Activated CD8-positive, alpha-beta T cell treated with anti-CD3 and anti-CD28 coated beads for 36 hours (primary cell): ENCODE measurements around the gene PLPPR4. TPM values are rescaled to one million over a fixed set of nuclear protein-coding genes. Genes with fewer than 3 reads are reported as not detected.

ENCODE experiments used
- ATAC-seq: fragments of 200-7000 bp; cut with Tn5 transposase; one replicate; pipeline ENCODE4 v1.10.0; 2021; ENCODE audit warnings: mild to moderate bottlenecking, moderate library complexity
- CTCF ChIA-PET: fragments of 350-600 bp; sonication (Branson Sonifier 250); formaldehyde crosslinking; loops from one replicate; lab custom pipeline; 2021; ENCODE audit warnings: antibody characterized with exemption; lab: Charles Lee
- POLR2A ChIA-PET: fragments of 350-600 bp; sonication (Branson Sonifier 250); formaldehyde crosslinking; loops from one replicate; lab custom pipeline; 2021; ENCODE audit warnings: antibody characterized with exemption; lab: Charles Lee
- DNase-seq: peaks from one replicate; pipeline ENCODE4 v3.0.0-alpha.2; 2020
- H3K27ac Mint-ChIP-seq: one replicate; pipeline ENCODE4 v1.8.0; 2021; ENCODE audit warnings: mild to moderate bottlenecking, mixed read lengths
- H3K27me3 Mint-ChIP-seq: one replicate; pipeline ENCODE4 v1.8.0; 2021; ENCODE audit warnings: mixed read lengths
- H3K36me3 Mint-ChIP-seq: one replicate; pipeline ENCODE4 v1.8.0; 2021; ENCODE audit warnings: low read depth, mixed read lengths
- H3K4me1 Mint-ChIP-seq: one replicate; pipeline ENCODE4 v1.8.0; 2021; ENCODE audit warnings: low read depth, mixed read lengths
- H3K4me3 Mint-ChIP-seq: one replicate; pipeline ENCODE4 v1.8.0; 2021; ENCODE audit warnings: mild to moderate bottlenecking, moderate library complexity, mixed read lengths
- H3K9me3 Mint-ChIP-seq: one replicate; pipeline ENCODE4 v1.8.0; 2021; ENCODE audit warnings: mixed read lengths
- CTCF ChIP-seq: fragments of 200-600 bp; IDR thresholded peaks from one replicate; pipeline ENCODE4 v1.8.0; 2022; ENCODE audit warnings: antibody characterized with exemption, mild to moderate bottlenecking
- intact Hi-C: fragments of 100-400 bp; cut with micrococcal nuclease; formaldehyde crosslinking; loops from one replicate; pipeline ENCODE4 v1.10.0; 2022
- total RNA-seq, 2 experiments: library from RNA; stranded (reverse); gene quantifications; one replicate each; pipeline ENCODE4 v1.2.3, GENCODE V29; 2021

Gene PLPPR4
- total RNA-seq, 2 experiments from 2014 or later: not detected

DNA sequence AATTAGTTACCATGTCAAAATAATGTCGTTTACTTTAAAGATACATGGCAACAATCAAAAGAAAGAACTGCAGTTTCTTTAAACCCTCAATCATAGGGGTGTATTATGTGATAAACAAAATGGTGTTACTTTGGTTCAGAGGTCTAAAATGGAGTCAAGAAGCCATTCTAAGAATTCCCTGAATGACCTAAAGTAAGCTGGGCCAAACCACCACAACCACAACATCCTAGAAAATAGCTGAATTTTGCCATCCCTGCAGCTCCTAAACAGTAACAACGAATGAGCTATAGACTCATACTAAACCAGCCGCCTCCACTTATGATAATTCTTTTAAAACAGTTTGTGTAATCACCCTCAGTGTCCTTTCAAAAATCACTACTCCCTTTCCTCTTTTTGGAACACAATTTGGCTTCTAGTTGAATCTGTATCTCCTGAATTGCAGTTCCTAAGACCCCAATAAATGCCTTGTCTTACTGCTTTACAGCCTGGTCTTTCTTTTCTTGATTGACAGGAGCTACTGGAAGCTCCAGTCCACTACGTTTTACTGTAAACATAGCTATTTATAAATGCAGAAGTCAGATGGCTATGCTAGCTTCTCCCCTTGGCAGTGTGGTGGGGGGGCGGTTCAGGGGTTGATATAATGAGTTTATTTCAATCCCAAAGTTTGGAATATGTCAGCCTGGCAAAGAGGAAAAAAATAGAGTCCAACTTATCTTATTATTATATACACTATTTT is 84.3 kb downstream of the PLPPR4 start:
- CTCF ChIA-PET: no interaction called here

DNA sequence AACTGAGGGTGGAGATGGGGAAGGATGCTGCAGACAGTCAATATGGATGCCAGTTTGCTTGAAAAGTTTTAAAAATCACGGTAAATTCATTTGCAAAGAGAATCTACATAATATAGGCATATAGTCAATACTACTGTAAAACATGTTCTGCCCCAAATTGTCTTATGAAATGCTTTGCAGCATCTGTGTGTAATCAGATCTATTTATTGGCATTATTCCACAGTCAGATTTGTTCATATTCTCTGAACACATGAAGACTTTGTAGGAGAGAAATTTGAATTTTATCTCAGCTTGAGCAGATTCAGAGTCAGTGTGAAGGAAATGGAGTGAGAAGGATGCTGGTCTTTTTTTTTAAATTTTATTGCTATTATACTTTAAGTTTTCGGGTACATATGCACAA is 88.5 kb downstream of the PLPPR4 start:
- ATAC-seq: no peak
- CTCF ChIA-PET: no interaction called here
- intact Hi-C loops: no loop called here
- no peaks in the 10 kb centered on the region for H3K4me1 Mint-ChIP-seq
- H3K9me3 Mint-ChIP-seq: peaks cover 2% of the 10 kb centered on the region
- H3K27ac Mint-ChIP-seq: no peak overlapping the region
- H3K27me3 Mint-ChIP-seq: no peaks in the 10 kb centered on the region
- DNase-seq: no peak
- POLR2A ChIA-PET: no interaction called here
- H3K4me3 Mint-ChIP-seq: no peak overlapping the region
- H3K36me3 Mint-ChIP-seq: no peaks in the 10 kb centered on the region
- TF ChIP-seq CTCF: no peak

More for the DNA sequence above, 84.3 kb downstream of the PLPPR4 start:
- ATAC-seq: no peak
- DNase-seq: no peak
- intact Hi-C loops: no loop called here
- TF ChIP-seq CTCF: no peak
- Mint-ChIP-seq H3K4me3 (no peak overlapping the region), H3K36me3 (no peaks in the 10 kb centered on the region), H3K27me3 (no peaks in the 10 kb centered on the region), H3K9me3 (peaks cover 2% of the 10 kb centered on the region), H3K27ac (no peak overlapping the region), H3K4me1 (no peaks in the 10 kb centered on the region)
- POLR2A ChIA-PET: no interaction called here

DNA sequence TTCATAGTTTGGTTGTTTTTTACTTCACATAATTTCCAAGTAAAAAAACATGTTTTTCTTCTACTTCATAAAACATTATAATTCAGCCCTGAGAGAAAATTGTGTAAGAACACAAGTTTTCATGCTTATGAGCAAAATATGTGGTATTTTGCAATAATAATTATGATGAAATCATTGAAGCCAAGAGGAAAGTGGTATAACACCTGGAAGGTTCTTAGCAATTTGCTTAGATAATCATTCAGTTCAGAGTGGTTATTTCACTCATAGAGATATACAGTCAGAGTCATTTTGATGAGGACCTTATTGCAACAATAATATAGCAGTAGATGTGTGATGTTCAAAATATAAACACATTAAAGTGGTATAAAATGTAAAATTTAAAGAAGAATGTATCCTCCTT is 94.5 kb downstream of the PLPPR4 start:
- no peak for DNase-seq
- H3K4me1 Mint-ChIP-seq: no peaks in the 10 kb centered on the region
- intact Hi-C loops: no loop called here
- H3K4me3 Mint-ChIP-seq: no peak overlapping the region
- no peak overlapping the region for H3K27ac Mint-ChIP-seq
- no peaks in the 10 kb centered on the region for H3K36me3 Mint-ChIP-seq
- POLR2A ChIA-PET: no interaction called here
- CTCF ChIA-PET: no interaction called here
- no peaks in the 10 kb centered on the region for H3K9me3 Mint-ChIP-seq
- peaks cover 2% of the 10 kb centered on the region for H3K27me3 Mint-ChIP-seq
- no peak for TF ChIP-seq CTCF
- ATAC-seq: no peak
